ENCODE results near the gene RASGEF1C.
A peak's percentile ranks its signal among the peaks of the same experiment; 100 is the strongest.

Gene RASGEF1C

GRCh38 chr5:180079702-180080466 lies 129.1 kb downstream of the RASGEF1C start:
- no peak for DNase-seq

DNA sequence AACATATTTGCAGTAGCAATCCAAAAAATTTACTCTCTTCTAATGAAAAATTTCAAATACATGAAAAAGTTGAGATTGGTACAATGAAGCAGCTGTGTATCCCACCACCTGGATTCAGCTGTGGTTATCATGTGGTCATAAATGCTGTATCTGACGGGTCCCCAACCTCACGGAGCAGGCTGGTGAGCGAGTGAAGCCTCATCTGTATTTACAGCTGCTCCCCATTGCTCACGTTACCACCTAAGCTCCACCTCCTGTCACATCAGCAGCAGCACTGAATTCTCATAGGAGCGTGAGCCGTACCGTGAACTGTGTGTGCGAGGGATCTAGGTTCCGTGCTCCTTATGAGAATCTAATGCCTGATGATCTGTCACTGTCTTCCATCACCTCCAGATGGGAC lies 130.7 kb downstream of the RASGEF1C start:
- DNase-seq: no peak

DNA sequence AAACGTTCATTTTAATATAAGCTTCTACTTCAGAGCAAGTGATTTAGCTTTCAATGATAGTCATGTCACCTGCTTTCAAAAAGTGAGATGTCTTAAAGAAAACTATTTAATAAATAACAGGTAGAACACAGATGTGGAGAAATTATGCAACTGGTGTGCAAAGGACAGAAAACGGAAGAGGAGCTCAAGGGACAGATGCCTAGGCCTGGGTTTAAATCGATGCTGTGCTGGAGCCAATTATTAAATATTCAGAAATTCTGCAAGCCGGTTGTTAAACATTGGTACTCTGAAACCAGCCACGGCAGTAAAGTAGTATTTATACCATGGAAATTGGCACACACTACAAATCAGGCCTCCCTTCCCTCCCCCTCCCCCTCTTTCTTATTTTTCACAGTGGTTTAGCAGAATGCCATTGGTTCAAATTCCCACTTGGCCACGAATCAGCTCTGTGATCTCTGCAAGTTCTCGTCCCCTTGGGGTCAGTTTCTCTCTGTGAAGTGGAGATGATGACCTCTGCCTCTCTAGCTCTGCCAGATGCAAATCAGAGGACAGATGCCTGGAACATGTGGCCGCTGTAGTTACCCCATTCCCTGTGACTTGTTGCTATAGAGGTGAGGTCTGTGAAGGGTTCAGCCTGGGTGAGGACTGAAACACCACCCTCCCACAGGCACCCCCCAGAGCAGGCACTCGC lies 131.3 kb downstream of the RASGEF1C start:
- DNase-seq: no peak

- no peak for DNase-seq
These were observed 133.3 kb downstream of the RASGEF1C start for GRCh38 chr5:180075703-180076102.

GRCh38 chr5:180074462-180074861 lies 134.5 kb downstream of the RASGEF1C start:
- no peak for DNase-seq

- DNase-seq: no peak
These were observed 136.5 kb downstream of the RASGEF1C start for GRCh38 chr5:180072556-180072955.

DNA sequence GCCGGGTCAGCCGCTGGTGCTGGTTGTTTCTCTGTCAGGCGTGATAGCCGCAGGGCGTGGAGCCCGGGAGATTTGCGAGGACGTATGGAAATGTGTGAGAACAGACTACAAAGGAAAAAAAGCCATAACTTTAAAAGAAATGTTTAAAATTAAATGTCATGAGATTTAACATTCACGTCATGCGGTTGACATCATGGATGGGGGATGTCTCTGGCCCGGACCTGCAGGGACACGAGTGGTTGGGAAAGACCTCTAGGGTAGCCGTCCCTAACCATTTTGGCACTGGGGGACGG lies 136.8 kb downstream of the RASGEF1C start:
- DNase-seq: no peak

GRCh38 chr5:180071531-180072255 lies 137.3 kb downstream of the RASGEF1C start, which contains the start of gene RNF130:
Gene RNF130 (minus strand): TSS chr5:180071759. CDS start chr5:180071702, 57 bp downstream.
- DNase-seq: peak; percentile 6

- no peak for DNase-seq
These were observed 138.1 kb downstream of the RASGEF1C start for GRCh38 chr5:180070756-180071530.

DNA sequence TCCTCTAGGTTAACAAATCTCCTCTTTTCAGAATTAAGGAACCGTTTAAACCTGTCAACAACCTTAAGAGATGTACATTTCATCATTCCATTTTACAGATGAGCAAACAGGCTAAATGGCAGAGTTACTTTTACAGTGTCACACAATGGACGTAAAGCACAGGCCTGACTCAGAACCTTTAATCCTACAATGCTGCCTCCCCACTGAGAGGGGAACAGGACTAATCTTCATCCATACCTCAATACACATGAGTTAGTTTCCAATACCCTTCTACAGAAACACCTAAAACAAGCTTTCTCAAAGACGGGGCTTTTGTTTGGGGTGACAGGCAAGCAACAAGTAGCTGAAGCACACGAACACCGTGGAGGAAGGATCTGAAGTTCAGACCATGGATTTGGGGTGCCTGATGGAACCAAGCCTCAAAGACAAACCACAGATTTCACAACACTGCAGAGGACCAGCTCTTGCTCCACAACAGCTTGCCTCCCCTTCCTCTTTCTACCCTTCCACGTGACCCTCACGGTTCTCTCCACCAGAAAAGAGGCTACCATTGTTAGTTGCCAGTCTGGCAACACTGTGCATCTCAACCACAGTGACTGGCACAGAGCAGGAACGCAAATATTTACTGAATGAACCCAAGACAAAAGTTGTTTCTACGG lies 139.3 kb downstream of the RASGEF1C start:
- DNase-seq: no peak

DNA sequence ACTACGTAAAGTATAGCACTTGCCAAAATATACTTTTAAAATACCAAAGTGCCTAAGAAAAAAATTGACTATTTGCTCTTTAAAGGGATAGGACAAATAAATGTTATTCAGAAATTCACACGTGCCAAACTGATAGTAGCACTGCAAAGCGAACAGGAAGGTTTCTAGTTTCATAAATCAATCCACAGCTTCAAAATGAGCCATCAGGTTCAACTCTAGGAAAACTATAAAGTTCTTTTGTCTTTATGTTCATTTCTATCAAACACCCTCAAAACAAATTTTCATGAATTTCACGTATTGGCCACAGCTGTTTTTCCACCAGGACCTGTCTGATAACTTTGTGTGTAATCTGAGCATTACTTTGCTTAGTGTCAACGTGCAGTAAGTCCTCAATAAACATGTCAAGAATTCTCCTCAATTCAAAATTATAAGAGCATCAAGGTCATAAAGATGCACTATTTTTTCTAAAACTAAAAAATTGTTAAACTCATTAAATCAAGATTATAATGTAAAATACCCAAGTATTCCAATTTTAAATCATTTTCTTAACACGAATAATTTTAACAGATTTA lies 140.4 kb downstream of the RASGEF1C start:
- no peak for DNase-seq

DNA sequence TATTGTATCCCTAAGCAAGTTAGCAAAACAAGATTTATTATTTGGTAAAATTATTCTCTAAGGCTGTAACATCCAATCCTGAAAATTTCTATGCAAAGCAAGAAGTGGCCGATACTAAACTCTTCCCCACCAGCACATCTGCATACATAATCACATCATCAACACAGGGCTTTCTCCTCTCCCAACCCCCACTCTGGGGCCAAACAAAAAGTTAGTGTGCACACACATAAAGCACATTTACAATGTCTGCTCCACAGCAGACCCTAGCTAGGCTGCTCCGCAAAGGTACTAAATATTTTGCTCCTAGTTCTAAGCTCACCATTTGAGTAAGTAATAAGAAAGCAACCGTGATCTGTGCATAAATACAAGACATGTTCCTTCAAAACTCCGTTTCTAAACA lies 141.0 kb downstream of the RASGEF1C start:
- no peak for DNase-seq

DNA sequence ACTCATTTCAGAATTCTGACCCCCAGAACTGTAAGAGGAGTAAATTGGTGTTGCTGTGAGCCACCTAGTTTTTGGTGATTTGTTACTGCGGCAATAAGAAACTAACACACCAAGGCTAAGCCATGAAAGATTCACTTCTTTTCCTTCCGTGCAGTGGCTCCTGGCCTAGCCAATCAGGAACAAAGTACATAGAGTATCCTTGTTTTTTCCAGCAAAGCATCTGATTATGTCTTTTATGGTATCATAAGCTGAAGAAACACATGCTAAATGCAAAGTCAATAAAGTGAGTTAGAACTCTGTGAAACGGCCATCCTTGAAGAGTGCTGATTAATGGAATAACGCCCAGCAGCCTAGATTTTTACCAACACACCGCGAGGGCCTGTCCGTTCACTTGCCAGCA lies 148.8 kb downstream of the RASGEF1C start:
- no peak for DNase-seq

GRCh38 chr5:180059326-180059725 lies 149.7 kb downstream of the RASGEF1C start:
- DNase-seq: no peak

- DNase-seq: no peak
These were observed 152.9 kb downstream of the RASGEF1C start for GRCh38 chr5:180056153-180056552.

DNA sequence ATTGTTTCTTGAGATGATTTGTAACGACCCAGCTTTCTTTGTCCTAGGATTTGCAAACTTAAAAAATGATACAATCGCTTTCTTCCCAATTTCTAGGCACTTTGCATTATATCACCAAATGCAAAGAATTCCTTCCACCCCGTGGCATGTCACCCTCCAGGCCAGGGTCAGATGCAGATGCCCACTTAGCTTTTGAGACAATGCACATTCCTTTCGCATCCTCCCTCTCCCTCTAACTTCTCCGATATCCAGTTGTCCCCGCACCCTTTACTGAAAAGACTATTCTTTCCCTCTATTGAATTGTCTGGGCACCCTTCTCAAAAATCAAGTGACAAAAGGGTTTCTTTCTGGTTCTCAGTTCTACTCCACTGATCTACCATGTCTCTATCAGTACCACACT lies 154.8 kb downstream of the RASGEF1C start:
- DNase-seq: no peak

DNA sequence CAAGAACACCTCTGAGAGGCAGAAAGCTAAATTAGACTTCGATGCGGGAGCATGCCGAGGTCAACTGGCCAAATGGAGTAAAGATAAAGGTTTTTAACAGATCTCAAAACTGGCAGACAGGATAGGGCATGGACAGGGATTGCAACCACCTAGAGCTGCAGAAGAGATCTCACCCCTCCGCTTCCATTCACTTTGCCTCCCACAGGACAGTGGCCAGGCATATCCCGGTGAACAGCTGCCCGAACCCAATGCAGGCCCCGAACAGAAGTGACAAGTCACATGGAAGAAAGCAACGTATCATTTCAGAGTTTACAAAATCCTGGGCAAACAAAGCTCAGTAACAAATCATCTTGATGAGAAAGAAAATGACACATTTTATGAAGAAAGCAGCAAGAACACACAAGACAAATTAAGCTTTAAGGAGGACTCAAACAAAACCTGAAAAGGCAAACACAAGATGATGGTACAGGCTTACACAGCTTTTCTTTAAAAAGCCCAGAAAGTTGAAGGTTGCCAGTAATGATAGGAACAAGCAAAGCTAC lies 155.9 kb downstream of the RASGEF1C start:
- DNase-seq: no peak

DNA sequence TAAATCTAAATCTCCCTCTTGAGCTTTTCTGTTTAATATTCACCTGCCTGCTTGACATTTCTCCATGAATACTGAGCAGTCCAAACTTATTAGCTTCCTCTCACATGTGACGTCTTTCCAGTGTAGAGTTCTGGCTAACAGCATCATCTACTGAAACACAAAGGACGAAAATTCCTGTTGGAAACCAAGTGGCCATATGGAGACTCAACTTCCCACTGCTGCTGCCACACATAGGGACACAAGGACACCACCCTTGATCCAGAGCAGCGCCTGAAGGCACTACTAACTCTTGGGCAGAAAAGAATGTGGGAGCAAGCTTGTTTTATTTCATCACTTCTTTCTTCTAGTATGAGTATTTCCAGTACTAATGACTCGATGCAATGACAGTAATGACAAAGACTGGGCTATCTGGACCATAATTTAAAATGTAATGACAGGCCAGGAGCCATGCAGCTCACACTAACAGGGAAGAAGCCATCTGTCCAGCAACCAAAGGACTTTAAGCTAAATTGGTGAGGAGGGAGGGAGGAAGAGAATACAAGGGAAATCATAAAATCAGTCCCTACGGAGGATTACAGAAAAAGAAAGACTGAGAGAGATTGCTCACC lies 156.7 kb downstream of the RASGEF1C start:
- no peak for DNase-seq

Measured in NCI-H146 (cell line).